Measurements from ENCODE around the gene THOC6. TPM values are rescaled to one million over a fixed set of nuclear protein-coding genes. Genes with fewer than 3 reads are reported as not detected.

The THOC6 gene
- total RNA-seq, 1 donor from 2014 or later = 40.1 TPM

- no peaks in the 10 kb centered on the region for H3K9me3 Mint-ChIP-seq (ENCODE audit: unreplicated experiment)
- H3K27ac Mint-ChIP-seq (ENCODE audit: unreplicated experiment) = no peak overlapping the region
- H3K36me3 Mint-ChIP-seq (ENCODE audit: unreplicated experiment) = peaks cover 2% of the 10 kb centered on the region
- peaks cover 19% of the 10 kb centered on the region for H3K4me1 Mint-ChIP-seq (ENCODE audit: unreplicated experiment)
- TF ChIP-seq, protein P1, sequence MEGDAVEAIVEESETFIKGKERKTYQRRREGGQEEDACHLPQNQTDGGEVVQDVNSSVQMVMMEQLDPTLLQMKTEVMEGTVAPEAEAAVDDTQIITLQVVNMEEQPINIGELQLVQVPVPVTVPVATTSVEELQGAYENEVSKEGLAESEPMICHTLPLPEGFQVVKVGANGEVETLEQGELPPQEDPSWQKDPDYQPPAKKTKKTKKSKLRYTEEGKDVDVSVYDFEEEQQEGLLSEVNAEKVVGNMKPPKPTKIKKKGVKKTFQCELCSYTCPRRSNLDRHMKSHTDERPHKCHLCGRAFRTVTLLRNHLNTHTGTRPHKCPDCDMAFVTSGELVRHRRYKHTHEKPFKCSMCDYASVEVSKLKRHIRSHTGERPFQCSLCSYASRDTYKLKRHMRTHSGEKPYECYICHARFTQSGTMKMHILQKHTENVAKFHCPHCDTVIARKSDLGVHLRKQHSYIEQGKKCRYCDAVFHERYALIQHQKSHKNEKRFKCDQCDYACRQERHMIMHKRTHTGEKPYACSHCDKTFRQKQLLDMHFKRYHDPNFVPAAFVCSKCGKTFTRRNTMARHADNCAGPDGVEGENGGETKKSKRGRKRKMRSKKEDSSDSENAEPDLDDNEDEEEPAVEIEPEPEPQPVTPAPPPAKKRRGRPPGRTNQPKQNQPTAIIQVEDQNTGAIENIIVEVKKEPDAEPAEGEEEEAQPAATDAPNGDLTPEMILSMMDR (IDR thresholded peaks at IDR 0.05) = no peak
- DNase-seq (ENCODE audit: extremely low spot score, unreplicated experiment) = no peak
- H3K4me3 Mint-ChIP-seq (ENCODE audit: unreplicated experiment) = no peak overlapping the region
- H3K27me3 Mint-ChIP-seq (ENCODE audit: unreplicated experiment) = no peaks in the 10 kb centered on the region
These were observed 3.0 kb downstream of the THOC6 start for GRCh38 chr16:3026609-3027488.

DNA sequence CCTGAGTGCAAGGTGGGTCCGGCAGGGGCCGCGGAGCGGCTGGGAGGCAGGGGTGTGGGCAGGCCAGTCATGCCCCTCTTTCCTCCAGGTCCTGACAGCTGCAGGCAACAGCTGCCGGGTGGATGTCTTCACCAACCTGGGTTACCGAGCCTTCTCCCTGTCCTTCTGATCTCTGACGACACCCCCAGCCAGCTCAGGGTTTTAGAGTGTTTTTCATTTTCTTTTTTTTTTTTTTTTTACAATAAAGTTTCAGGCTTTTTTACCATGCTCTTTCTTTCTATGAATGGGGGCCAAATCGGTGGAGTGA lies 3.6 kb downstream of the THOC6 start:
- no peak overlapping the region for H3K4me3 Mint-ChIP-seq (ENCODE audit: unreplicated experiment)
- H3K36me3 Mint-ChIP-seq (ENCODE audit: unreplicated experiment) = peaks cover 2% of the 10 kb centered on the region
- H3K4me1 Mint-ChIP-seq (ENCODE audit: unreplicated experiment) = peaks cover 14% of the 10 kb centered on the region
- TF ChIP-seq, protein P1 (IDR thresholded peaks at IDR 0.05) = no peak
- peaks cover 2% of the 10 kb centered on the region for H3K27me3 Mint-ChIP-seq (ENCODE audit: unreplicated experiment)
- H3K9me3 Mint-ChIP-seq (ENCODE audit: unreplicated experiment) = no peaks in the 10 kb centered on the region
- DNase-seq (ENCODE audit: extremely low spot score, unreplicated experiment) = no peak
- no peak overlapping the region for H3K27ac Mint-ChIP-seq (ENCODE audit: unreplicated experiment)

- TF ChIP-seq, protein P1 (IDR thresholded peaks at IDR 0.05) = peak; percentile 79
- peak; percentile 91 for DNase-seq (ENCODE audit: extremely low spot score, unreplicated experiment)
- H3K36me3 Mint-ChIP-seq (ENCODE audit: unreplicated experiment) = peaks cover 2% of the 10 kb centered on the region
- H3K4me1 Mint-ChIP-seq (ENCODE audit: unreplicated experiment) = peaks cover 6% of the 10 kb centered on the region
- H3K4me3 Mint-ChIP-seq (ENCODE audit: unreplicated experiment) = peak overlapping the region; percentile 6
- peaks cover 9% of the 10 kb centered on the region for H3K27me3 Mint-ChIP-seq (ENCODE audit: unreplicated experiment)
- H3K9me3 Mint-ChIP-seq (ENCODE audit: unreplicated experiment) = no peaks in the 10 kb centered on the region
- no peak overlapping the region for H3K27ac Mint-ChIP-seq (ENCODE audit: unreplicated experiment)
These were observed 4.3 kb downstream of the THOC6 start for GRCh38 chr16:3027983-3028715.

DNA sequence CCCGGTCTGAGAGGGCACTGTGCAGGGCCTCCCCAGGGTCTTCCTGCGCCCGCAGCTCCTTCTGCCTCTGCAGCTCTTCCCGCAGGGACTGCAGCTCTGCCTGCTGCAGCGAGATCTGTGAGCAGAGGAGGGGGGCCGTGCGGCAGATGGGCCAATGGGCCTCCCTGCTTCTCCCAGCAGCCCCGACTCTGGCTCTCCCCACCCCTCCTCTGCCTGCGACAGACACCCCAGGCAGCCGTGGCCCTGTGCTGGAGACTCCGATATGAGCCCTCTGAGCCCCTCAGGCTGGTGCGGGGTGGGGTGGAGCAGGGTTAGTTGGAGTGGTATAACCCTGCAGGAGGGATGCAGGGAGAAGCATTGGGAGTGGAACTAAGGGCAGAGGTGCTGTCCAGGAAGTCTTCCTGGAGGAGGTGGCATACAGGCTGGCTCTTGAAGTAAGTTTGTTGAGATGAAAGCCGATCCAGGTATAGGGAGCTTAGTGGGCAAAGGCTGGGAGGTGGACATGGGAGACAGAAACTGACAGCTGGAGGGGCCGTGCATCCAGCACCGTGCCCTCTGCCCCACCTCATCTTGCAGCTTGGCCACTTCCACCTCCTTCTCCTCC lies 5.0 kb downstream of the THOC6 start:
- Mint-ChIP-seq H3K27me3 (ENCODE audit: unreplicated experiment) (peaks cover 16% of the 10 kb centered on the region), H3K9me3 (ENCODE audit: unreplicated experiment) (no peaks in the 10 kb centered on the region), H3K27ac (ENCODE audit: unreplicated experiment) (no peak overlapping the region), H3K36me3 (ENCODE audit: unreplicated experiment) (peaks cover 2% of the 10 kb centered on the region), H3K4me1 (ENCODE audit: unreplicated experiment) (peaks cover 6% of the 10 kb centered on the region), H3K4me3 (ENCODE audit: unreplicated experiment) (no peak overlapping the region)
- TF ChIP-seq, protein P1 (IDR thresholded peaks at IDR 0.05) = no peak
- DNase-seq (ENCODE audit: extremely low spot score, unreplicated experiment) = no peak
